IPS DF 6.9 (cell line): ENCODE measurements around the gene VPS13D.
"Not testable (repeated sequence)": the region's sequence is repeated elsewhere in the genome, so short reads cannot be mapped to it uniquely, and the experiment has no call there.

Experiments
- DNase-seq: peaks from one replicate; pipeline ENCODE4 v3.0.0-alpha.2; 2013; ENCODE audit warnings: low read depth, low spot score
- H3K27ac ChIP-seq: one replicate; pipeline ENCODE4 v1.5.1; 2013; ENCODE audit warnings: low read length, control low read depth
- H3K27me3 ChIP-seq: 2 replicates; pipeline ENCODE4 v1.6.1; 2013; ENCODE audit warnings: mild to moderate bottlenecking, low read length; ENCODE audit not compliant: control insufficient read depth, insufficient read depth
- H3K36me3 ChIP-seq: 2 replicates; pipeline ENCODE4 v1.6.1; 2013; ENCODE audit warnings: low read length; ENCODE audit not compliant: control insufficient read depth, insufficient read depth
- H3K4me1 ChIP-seq: 2 replicates; pipeline ENCODE4 v1.6.1; 2013; ENCODE audit warnings: low read length; ENCODE audit not compliant: control insufficient read depth, insufficient read depth
- H3K4me3 ChIP-seq: 2 replicates; pipeline ENCODE4 v1.5.1; 2013; ENCODE audit warnings: mild to moderate bottlenecking, low read length
- H3K9me3 ChIP-seq: 2 replicates; pipeline ENCODE4 v1.6.1; 2013; ENCODE audit warnings: low read length, inconsistent platforms; ENCODE audit not compliant: control insufficient read depth, insufficient read depth
- WGBS: extraction: QIAGEN DNeasy Blood & Tissue Kit; methylation state at CpG from one replicate; pipeline ENCODE4 v1.1.7; 2013; ENCODE audit warnings: mixed read lengths, missing lambda C conversion rate; ENCODE audit not compliant: insufficient read length, insufficient coverage; 5-methylcytosine and 5-hydroxymethylcytosine counted together

VPS13D gene

GRCh38 chr1:12301518-12302237 lies 71.8 kb downstream of the VPS13D start:
- no CpG with 5 or more reads among the region's 8 CpGs for whole genome bisulfite sequencing
- Histone ChIP-seq H3K27me3 (no peaks in the 10 kb centered on the region), H3K4me3 (no peak overlapping the region), H3K4me1 (no peaks in the 10 kb centered on the region), H3K9me3 (no peaks in the 10 kb centered on the region), H3K36me3 (peaks cover 7% of the 10 kb centered on the region; the same call in 1 of the 2 replicates), H3K27ac (no peak overlapping the region)
- no peak for DNase-seq

- Histone ChIP-seq H3K4me3 (no peak overlapping the region), H3K27ac (no peak overlapping the region), H3K9me3 (no peaks in the 10 kb centered on the region), H3K27me3 (no peaks in the 10 kb centered on the region), H3K4me1 (no peaks in the 10 kb centered on the region), H3K36me3 (peaks cover 7% of the 10 kb centered on the region; the same call in 1 of the 2 replicates)
- no peak for DNase-seq
- no CpG with 5 or more reads among the region's 2 CpGs for WGBS
These were observed 73.1 kb downstream of the VPS13D start for GRCh38 chr1:12302798-12303447.

GRCh38 chr1:12305377-12305776 lies 75.5 kb downstream of the VPS13D start:
- Histone ChIP-seq H3K4me1 (no peaks in the 10 kb centered on the region), H3K36me3 (peaks cover 9% of the 10 kb centered on the region; the same call in 1 of the 2 replicates), H3K9me3 (no peaks in the 10 kb centered on the region), H3K27ac (no peak overlapping the region), H3K27me3 (no peaks in the 10 kb centered on the region), H3K4me3 (no peak overlapping the region)
- no CpG with 5 or more reads among the region's 8 CpGs for WGBS
- DNase-seq = no peak

GRCh38 chr1:12309783-12310742 lies 80.2 kb downstream of the VPS13D start:
- no CpG with 5 or more reads among the region's 6 CpGs for WGBS
- DNase-seq = no peak
- Histone ChIP-seq H3K4me3 (no peak overlapping the region), H3K36me3 (peaks cover 10% of the 10 kb centered on the region; the same call in 1 of the 2 replicates), H3K27ac (no peak overlapping the region), H3K27me3 (no peaks in the 10 kb centered on the region), H3K9me3 (no peaks in the 10 kb centered on the region), H3K4me1 (no peaks in the 10 kb centered on the region)

GRCh38 chr1:12314333-12314903 lies 84.6 kb downstream of the VPS13D start:
- Histone ChIP-seq H3K27ac (no peak overlapping the region), H3K4me1 (no peaks in the 10 kb centered on the region), H3K9me3 (no peaks in the 10 kb centered on the region), H3K27me3 (no peaks in the 10 kb centered on the region), H3K36me3 (peaks cover 7% of the 10 kb centered on the region; the same call in 1 of the 2 replicates), H3K4me3 (no peak overlapping the region)
- DNase-seq = no peak
- WGBS = no CpG with 5 or more reads among the region's 1 CpG

GRCh38 chr1:12315146-12315545 lies 85.3 kb downstream of the VPS13D start:
- no peak for DNase-seq
- Histone ChIP-seq H3K36me3 (peaks cover 7% of the 10 kb centered on the region; the same call in 1 of the 2 replicates), H3K9me3 (no peaks in the 10 kb centered on the region), H3K27me3 (no peaks in the 10 kb centered on the region), H3K27ac (no peak overlapping the region), H3K4me3 (no peak overlapping the region), H3K4me1 (no peaks in the 10 kb centered on the region)
- WGBS = no CpG with 5 or more reads among the region's 2 CpGs

GRCh38 chr1:12316331-12316730 lies 86.5 kb downstream of the VPS13D start:
- no peaks in the 10 kb centered on the region for H3K27me3 ChIP-seq
- H3K36me3 ChIP-seq = peaks cover 7% of the 10 kb centered on the region; the same call in 1 of the 2 replicates
- no peak overlapping the region for H3K27ac ChIP-seq
- no peak for DNase-seq
- WGBS = no CpG with 5 or more reads among the region's 2 CpGs
- no peaks in the 10 kb centered on the region for H3K9me3 ChIP-seq
- no peak overlapping the region for H3K4me3 ChIP-seq
- no peaks in the 10 kb centered on the region for H3K4me1 ChIP-seq

- H3K4me1 ChIP-seq = no peaks in the 10 kb centered on the region
- WGBS = no CpG with 5 or more reads among the region's 2 CpGs
- H3K27me3 ChIP-seq = no peaks in the 10 kb centered on the region
- H3K4me3 ChIP-seq = no peak overlapping the region
- H3K36me3 ChIP-seq = peaks cover 4% of the 10 kb centered on the region; the same call in 1 of the 2 replicates
- H3K27ac ChIP-seq = no peak overlapping the region
- no peaks in the 10 kb centered on the region for H3K9me3 ChIP-seq
- no peak for DNase-seq
These were observed 90.7 kb downstream of the VPS13D start for GRCh38 chr1:12320486-12320885.

GRCh38 chr1:12324423-12324822 lies 94.6 kb downstream of the VPS13D start:
- Histone ChIP-seq H3K4me3 (no peak overlapping the region), H3K36me3 (no peaks in the 10 kb centered on the region; the same call in 1 of the 2 replicates), H3K27ac (no peak overlapping the region), H3K4me1 (no peaks in the 10 kb centered on the region), H3K9me3 (no peaks in the 10 kb centered on the region), H3K27me3 (no peaks in the 10 kb centered on the region)
- no CpG with 5 or more reads among the region's 3 CpGs for WGBS
- no peak for DNase-seq

GRCh38 chr1:12324973-12325372 lies 95.1 kb downstream of the VPS13D start:
- H3K4me1 ChIP-seq, H3K9me3 ChIP-seq, H3K27ac ChIP-seq, H3K27me3 ChIP-seq, H3K36me3 ChIP-seq, DNase-seq, H3K4me3 ChIP-seq: not testable (repeated sequence)
- WGBS = no CpG with 5 or more reads among the region's 5 CpGs
